DMS53 treated with DMSO at 0.1 percent for 48 hours (cell line): Measurements from ENCODE around the gene CDC25B.
"Not testable (repeated sequence)": the region's sequence is repeated elsewhere in the genome, so short reads cannot be mapped to it uniquely, and the experiment has no call there.

Experiments
- DNase-seq: peaks from one replicate; lab custom pipeline; 2025; ENCODE audit not compliant: unreplicated experiment; lab: John Stamatoyannopoulos, UW

Gene CDC25B

GRCh38 chr20:3821996-3822395, 25.9 kb downstream of the CDC25B start:
- DNase-seq, result no peak

- DNase-seq, result no peak
Observed at GRCh38 chr20:3823881-3824280, 27.8 kb downstream of the CDC25B start.

GRCh38 chr20:3825526-3825925, 29.4 kb downstream of the CDC25B start:
- no peak for DNase-seq

- no peak for DNase-seq
Observed at GRCh38 chr20:3826420-3826819, 30.3 kb downstream of the CDC25B start.

GRCh38 chr20:3828798-3829197, 32.7 kb downstream of the CDC25B start:
- no peak for DNase-seq

GRCh38 chr20:3829891-3830290, 33.8 kb downstream of the CDC25B start:
- DNase-seq, result not testable (repeated sequence)

GRCh38 chr20:3836132-3836531, 40.0 kb downstream of the CDC25B start:
- no peak for DNase-seq

- DNase-seq, result no peak
Observed at GRCh38 chr20:3839328-3839727, 43.2 kb downstream of the CDC25B start.

- DNase-seq, result not testable (repeated sequence)
Observed at GRCh38 chr20:3840201-3840600, 44.1 kb downstream of the CDC25B start.

- DNase-seq, result no peak
Observed at GRCh38 chr20:3842348-3842930, 46.3 kb downstream of the CDC25B start.

- DNase-seq, result no peak
Observed at GRCh38 chr20:3843490-3843889, 47.4 kb downstream of the CDC25B start.

GRCh38 chr20:3843990-3844619, 48.0 kb downstream of the CDC25B start:
- not testable (repeated sequence) for DNase-seq

- DNase-seq, result no peak
Observed at GRCh38 chr20:3846378-3846739, 50.2 kb downstream of the CDC25B start.

- peak; percentile 77 for DNase-seq
Observed at GRCh38 chr20:3846740-3847428, 50.8 kb downstream of the CDC25B start, which contains the start of gene MAVS. Gene MAVS (plus strand): TSS chr20:3846834. CDS start chr20:3854625, 7,791 bp downstream.

GRCh38 chr20:3847429-3847940, 51.4 kb downstream of the CDC25B start:
- no peak for DNase-seq

GRCh38 chr20:3848565-3848964, 52.5 kb downstream of the CDC25B start:
- no peak for DNase-seq

- DNase-seq, result no peak
Observed at GRCh38 chr20:3854462-3854871, 58.4 kb downstream of the CDC25B start.
